Measurements from ENCODE around the gene WDR88.

DNA sequence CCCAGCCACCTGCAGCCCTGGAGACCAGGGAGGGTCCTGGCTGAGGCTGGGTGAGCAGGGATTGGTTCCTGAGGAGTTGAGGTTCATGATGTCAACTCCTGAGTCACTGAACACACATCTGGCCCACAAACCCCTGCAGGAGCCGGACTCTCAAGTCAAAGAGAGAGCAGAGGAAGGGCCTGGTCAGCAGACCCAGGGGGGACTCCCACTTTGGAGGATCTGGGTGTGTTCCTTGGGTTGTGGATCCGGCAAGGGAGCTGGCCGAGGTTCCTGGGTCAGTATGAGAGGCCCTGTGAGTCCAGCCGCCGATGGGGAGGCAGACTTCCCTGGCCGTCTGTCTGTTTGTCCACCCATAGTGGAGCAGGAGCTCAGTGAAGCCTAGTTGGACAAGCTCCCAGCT, 89.7 kb downstream of the WDR88 start:
- TF ChIP-seq RFX5 (IDR thresholded peaks at IDR 0.05; ENCODE audit: low read depth, low read length) (no peak), SMC3 (IDR thresholded peaks at IDR 0.05; ENCODE audit: low read depth, low read length) (no peak), RAD21 (IDR thresholded peaks at IDR 0.05; ENCODE audit: low read length) (no peak)

All from IMR-90 (cell line).